ENCODE data around the gene RSPH10B2. TPM values are rescaled to one million over a fixed set of nuclear protein-coding genes. Genes with fewer than 3 reads are reported as not detected.
A peak's percentile ranks its signal among the peaks of the same experiment; 100 is the strongest.
"Not testable (repeated sequence)": the region's sequence is repeated elsewhere in the genome, so short reads cannot be mapped to it uniquely, and the experiment has no call there.

RSPH10B2 gene
- polyA plus RNA-seq (2013, experiment 1 of 2) = 0.13 TPM
- polyA plus RNA-seq (2013, experiment 2 of 2) = 0.06 TPM

DNA sequence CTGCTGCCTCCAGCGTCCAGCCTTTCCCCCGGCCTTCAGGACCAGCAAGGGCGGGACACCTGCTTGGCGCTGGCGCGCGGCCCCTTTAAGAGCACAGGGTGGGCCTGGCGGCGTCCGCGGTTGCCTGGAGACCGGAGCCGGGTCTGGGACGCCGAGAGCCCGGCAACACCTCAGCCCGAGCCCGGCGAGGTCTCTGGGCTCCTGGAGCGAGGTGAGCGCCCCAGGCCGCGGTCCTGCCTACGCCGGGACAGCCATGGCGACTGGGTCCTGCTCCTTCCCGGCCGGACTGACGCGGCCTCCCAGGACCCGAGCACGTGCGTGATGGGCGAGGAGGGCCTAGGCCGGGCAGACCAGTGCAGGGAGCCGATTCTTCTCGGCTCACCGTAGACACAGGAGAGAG, at the start of gene RSPH10B2:
Gene RSPH10B2, plus strand, starts transcription at position 140 of the 400 bp plus-strand sequence. CDS start 3,575 bp downstream, outside the sequence.
- not testable (repeated sequence) for H3K4me3 ChIP-seq (ENCODE audit: low read length in 2 of 2); H3K36me3 ChIP-seq (replicated peaks in 1 of 2; ENCODE audit: control insufficient read depth in 2 of 2, insufficient read depth in 2 of 2, low read length in 2 of 2); H2BK15ac ChIP-seq (ENCODE audit: low read length); H2BK120ac ChIP-seq (ENCODE audit: low read depth, low read length); H3K14ac ChIP-seq (ENCODE audit: low read length); H3K23ac ChIP-seq (ENCODE audit: low read depth, low read length, poor library complexity); H2AFZ ChIP-seq (ENCODE audit: low read length); DNase-seq (ENCODE audit: low spot score); H3K79me1 ChIP-seq (ENCODE audit: low read depth, low read length); H3K27ac ChIP-seq (replicated peaks; ENCODE audit: low read length); H3K9me3 ChIP-seq (replicated peaks in 1 of 2; ENCODE audit: control insufficient read depth in 2 of 2, insufficient read depth in 1 of 2, low read depth in 1 of 2, low read length in 2 of 2); H3K9ac ChIP-seq (ENCODE audit: low read depth, low read length, poor library complexity); H3K18ac ChIP-seq (ENCODE audit: low read length); H2AK5ac ChIP-seq (ENCODE audit: low read depth, low read length); H3K27me3 ChIP-seq (ENCODE audit: control insufficient read depth in 3 of 3, insufficient read depth in 3 of 3, low read depth in 1 of 3, low read length in 3 of 3); H2BK5ac ChIP-seq (ENCODE audit: low read length); H2BK12ac ChIP-seq (ENCODE audit: low read length); H4K8ac ChIP-seq (ENCODE audit: low read depth, low read length); H3K4me1 ChIP-seq (ENCODE audit: control insufficient read depth in 2 of 2, insufficient read depth in 1 of 2, low read depth in 1 of 2, low read length in 2 of 2); H4K91ac ChIP-seq (ENCODE audit: low read depth, low read length, poor library complexity); H3K4ac ChIP-seq (ENCODE audit: low read length)
- no CpG with 5 or more reads among the region's 38 CpGs for WGBS, 2 donors (ENCODE audit: extremely low coverage in 2 of 2, insufficient read length in 2 of 2, insufficient replicate concordance in 1 of 2)
- H3K4me2 ChIP-seq (ENCODE audit: insufficient read depth, low read length, poor library complexity, severe bottlenecking) = peak within 1 kb of the TSS; percentile 33

DNA sequence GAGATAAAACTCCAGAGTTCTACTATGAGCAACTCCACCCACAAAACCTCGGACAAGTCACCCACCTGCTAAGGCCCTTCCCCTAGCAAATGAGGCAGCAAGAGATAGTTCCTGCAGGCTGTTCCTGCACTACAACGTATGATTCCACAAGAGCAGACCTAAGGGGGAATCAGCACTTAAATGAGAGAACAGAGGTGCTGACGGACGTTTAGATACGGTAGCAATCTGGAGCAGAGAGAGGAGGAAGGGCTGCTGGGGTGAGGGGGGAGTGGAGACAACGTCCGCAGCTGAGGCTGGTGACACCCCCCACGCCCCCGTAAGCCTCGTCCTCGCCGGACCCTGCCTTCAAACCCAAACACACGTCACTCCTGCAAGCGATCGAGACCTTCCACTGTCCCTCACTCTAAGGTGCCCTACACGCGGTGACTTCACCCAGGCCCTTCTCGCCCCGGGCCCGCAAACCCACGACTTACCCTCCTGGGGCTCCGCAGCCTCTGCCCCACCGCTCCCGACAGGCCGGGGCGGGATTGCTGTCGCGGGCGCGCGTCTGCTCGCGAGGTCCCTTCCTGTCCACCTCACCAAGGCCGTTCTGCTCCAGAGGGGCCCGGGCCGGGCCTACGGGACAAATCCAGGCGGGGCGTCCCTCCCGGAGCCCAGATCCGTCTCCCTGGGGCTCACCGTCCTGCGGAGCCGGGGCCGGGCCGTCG, 47.8 kb upstream of the RSPH10B2 start:
- Histone ChIP-seq H2BK12ac (ENCODE audit: low read length) (no peak overlapping the region), H2BK15ac (ENCODE audit: low read length) (no peak overlapping the region), H4K8ac (ENCODE audit: low read depth, low read length) (no peak overlapping the region), H2BK5ac (ENCODE audit: low read length) (peak overlapping the region; percentile 1), H3K9me3 (replicated peaks in 1 of 2; ENCODE audit: control insufficient read depth in 2 of 2, insufficient read depth in 1 of 2, low read depth in 1 of 2, low read length in 2 of 2) (peaks cover 30 to 36% of the 10 kb centered on the region in 2 donors), H3K79me1 (ENCODE audit: low read depth, low read length) (peaks cover 21% of the 10 kb centered on the region), H3K27ac (replicated peaks; ENCODE audit: low read length) (no peak overlapping the region), H3K14ac (ENCODE audit: low read length) (no peak overlapping the region), H4K91ac (ENCODE audit: low read depth, low read length, poor library complexity) (peak overlapping the region; percentile 43), H3K4me2 (ENCODE audit: insufficient read depth, low read length, poor library complexity, severe bottlenecking) (peak overlapping the region; percentile 78), H2BK120ac (ENCODE audit: low read depth, low read length) (no peak overlapping the region), H3K9ac (ENCODE audit: low read depth, low read length, poor library complexity) (peak overlapping the region; percentile 96), H3K36me3 (replicated peaks in 1 of 2; ENCODE audit: control insufficient read depth in 2 of 2, insufficient read depth in 2 of 2, low read length in 2 of 2) (peaks cover 23 to 39% of the 10 kb centered on the region in 2 donors), H3K27me3 (ENCODE audit: control insufficient read depth in 3 of 3, insufficient read depth in 3 of 3, low read depth in 1 of 3, low read length in 3 of 3) (no peaks in the 10 kb centered on the region), H3K23ac (ENCODE audit: low read depth, low read length, poor library complexity) (peak overlapping the region; percentile 95), H2AK5ac (ENCODE audit: low read depth, low read length) (peak overlapping the region; percentile 94), H3K4ac (ENCODE audit: low read length) (no peak overlapping the region), H2AFZ (ENCODE audit: low read length) (peak overlapping the region; percentile 95), H3K4me1 (ENCODE audit: control insufficient read depth in 2 of 2, insufficient read depth in 1 of 2, low read depth in 1 of 2, low read length in 2 of 2) (peaks cover 0 to 3% of the 10 kb centered on the region in 2 donors), H3K18ac (ENCODE audit: low read length) (peak overlapping the region; percentile 81), H3K4me3 (ENCODE audit: low read length in 2 of 2) (peak overlapping the region; percentile 95 to 98)
- WGBS, 2 donors (ENCODE audit: extremely low coverage in 2 of 2, insufficient read length in 2 of 2, insufficient replicate concordance in 1 of 2) = no CpG with 5 or more reads among the region's 47 CpGs
- DNase-seq (ENCODE audit: low spot score) = no peak

DNA sequence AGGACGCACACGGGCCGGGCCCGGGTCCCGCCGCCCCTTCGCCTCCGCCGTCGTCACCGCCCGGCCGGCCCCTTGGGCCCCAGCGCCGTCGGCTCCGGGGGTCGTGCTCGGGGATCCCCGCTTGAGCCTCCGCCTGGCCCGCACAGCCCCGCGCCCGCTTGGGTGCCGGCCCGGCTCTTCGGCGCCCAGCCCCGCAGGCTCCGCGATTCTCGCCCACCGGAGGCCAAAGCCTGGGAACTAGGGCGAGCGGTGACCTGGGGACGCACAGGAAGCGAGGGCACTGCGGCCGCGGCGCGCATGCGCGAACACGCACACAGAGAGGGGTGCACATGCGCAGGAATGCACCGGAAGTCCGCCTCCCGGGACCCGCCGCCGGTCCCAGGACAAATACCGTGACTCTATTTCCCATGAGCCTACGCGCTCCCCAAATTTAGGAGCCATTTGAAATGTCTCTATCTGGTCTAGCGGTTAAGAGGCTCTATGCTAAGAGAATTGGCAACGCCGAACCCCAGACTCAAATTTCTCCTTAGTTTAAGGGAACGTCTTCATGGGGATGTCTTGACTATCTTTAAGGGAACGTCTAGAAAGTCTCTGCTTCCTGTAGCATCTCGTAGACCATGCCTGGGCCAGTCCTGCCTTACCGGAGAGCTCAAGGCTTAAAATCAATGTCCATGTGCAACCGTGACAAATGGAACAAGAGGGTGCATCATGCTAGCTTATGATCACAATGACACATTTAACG, 47.1 kb upstream of the RSPH10B2 start, which contains the start of gene ZNF12:
Gene ZNF12, minus strand, starts transcription at position 282 of the 742 bp plus-strand sequence. CDS start 1,774 bp downstream, outside the sequence.
- Histone ChIP-seq H3K9ac (ENCODE audit: low read depth, low read length, poor library complexity) (peak within 1 kb of the TSS; percentile 96), H2BK5ac (ENCODE audit: low read length) (peak within 1 kb of the TSS; percentile 1), H3K9me3 (replicated peaks in 1 of 2; ENCODE audit: control insufficient read depth in 2 of 2, insufficient read depth in 1 of 2, low read depth in 1 of 2, low read length in 2 of 2) (peaks cover 25 to 28% of the 10 kb centered on the region in 2 donors), H3K4me3 (ENCODE audit: low read length in 2 of 2) (peak within 1 kb of the TSS; percentile 95 to 98), H3K79me1 (ENCODE audit: low read depth, low read length) (peaks cover 21% of the 10 kb centered on the region), H3K36me3 (replicated peaks in 1 of 2; ENCODE audit: control insufficient read depth in 2 of 2, insufficient read depth in 2 of 2, low read length in 2 of 2) (peaks cover 17 to 32% of the 10 kb centered on the region in 2 donors), H4K91ac (ENCODE audit: low read depth, low read length, poor library complexity) (peak within 1 kb of the TSS; percentile 43), H3K4ac (ENCODE audit: low read length) (no peak within 1 kb of the TSS), H3K27me3 (ENCODE audit: control insufficient read depth in 3 of 3, insufficient read depth in 3 of 3, low read depth in 1 of 3, low read length in 3 of 3) (no peaks in the 10 kb centered on the region), H3K27ac (replicated peaks; ENCODE audit: low read length) (peak within 1 kb of the TSS; percentile 29), H4K8ac (ENCODE audit: low read depth, low read length) (no peak within 1 kb of the TSS), H2AK5ac (ENCODE audit: low read depth, low read length) (peak within 1 kb of the TSS; percentile 94), H3K23ac (ENCODE audit: low read depth, low read length, poor library complexity) (peak within 1 kb of the TSS; percentile 99), H2BK120ac (ENCODE audit: low read depth, low read length) (no peak within 1 kb of the TSS), H2BK15ac (ENCODE audit: low read length) (no peak within 1 kb of the TSS), H3K4me2 (ENCODE audit: insufficient read depth, low read length, poor library complexity, severe bottlenecking) (peak within 1 kb of the TSS; percentile 78), H2BK12ac (ENCODE audit: low read length) (no peak within 1 kb of the TSS), H3K18ac (ENCODE audit: low read length) (peak within 1 kb of the TSS; percentile 81), H3K4me1 (ENCODE audit: control insufficient read depth in 2 of 2, insufficient read depth in 1 of 2, low read depth in 1 of 2, low read length in 2 of 2) (peaks cover 0 to 3% of the 10 kb centered on the region in 2 donors), H3K14ac (ENCODE audit: low read length) (no peak within 1 kb of the TSS), H2AFZ (ENCODE audit: low read length) (peak within 1 kb of the TSS; percentile 95)
- WGBS, 2 donors (ENCODE audit: extremely low coverage in 2 of 2, insufficient read length in 2 of 2, insufficient replicate concordance in 1 of 2) = no CpG with 5 or more reads among the region's 65 CpGs
- DNase-seq (ENCODE audit: low spot score) = peak; percentile 87

DNA sequence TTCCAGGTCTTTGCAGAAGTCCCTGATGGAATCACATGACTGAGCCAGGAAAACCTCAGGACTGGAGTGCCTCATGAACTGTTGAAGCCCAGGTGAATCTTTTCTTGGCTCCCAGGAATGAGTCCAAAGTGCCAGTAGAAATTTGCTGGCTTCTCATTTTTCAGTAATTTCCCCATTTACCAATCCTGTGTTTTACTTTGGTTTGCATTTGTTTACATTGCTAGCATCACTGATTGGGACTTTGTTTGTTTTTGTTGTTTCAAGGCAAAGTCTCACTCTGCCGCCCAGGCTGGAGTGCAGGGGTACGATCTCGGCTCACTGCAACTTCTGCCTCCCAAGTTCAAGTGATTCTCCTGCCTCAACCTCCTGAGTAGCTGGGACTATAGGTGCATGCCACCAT, 45.6 kb upstream of the RSPH10B2 start:
- WGBS, 2 donors (ENCODE audit: extremely low coverage in 2 of 2, insufficient read length in 2 of 2, insufficient replicate concordance in 1 of 2) = no CpG with 5 or more reads among the region's 3 CpGs
- H3K4me1 ChIP-seq (ENCODE audit: control insufficient read depth in 2 of 2, insufficient read depth in 1 of 2, low read depth in 1 of 2, low read length in 2 of 2) = peaks cover 0 to 3% of the 10 kb centered on the region in 2 donors
- H4K8ac ChIP-seq (ENCODE audit: low read depth, low read length) = no peak overlapping the region
- H3K4me2 ChIP-seq (ENCODE audit: insufficient read depth, low read length, poor library complexity, severe bottlenecking) = no peak overlapping the region
- H2AFZ ChIP-seq (ENCODE audit: low read length) = no peak overlapping the region
- H2AK5ac ChIP-seq (ENCODE audit: low read depth, low read length) = no peak overlapping the region
- H3K9me3 ChIP-seq (replicated peaks in 1 of 2; ENCODE audit: control insufficient read depth in 2 of 2, insufficient read depth in 1 of 2, low read depth in 1 of 2, low read length in 2 of 2) = peaks cover 14 to 18% of the 10 kb centered on the region in 2 donors
- H3K14ac ChIP-seq (ENCODE audit: low read length) = no peak overlapping the region
- H2BK15ac ChIP-seq (ENCODE audit: low read length) = no peak overlapping the region
- no peak overlapping the region for H3K4ac ChIP-seq (ENCODE audit: low read length)
- H3K9ac ChIP-seq (ENCODE audit: low read depth, low read length, poor library complexity) = no peak overlapping the region
- H3K23ac ChIP-seq (ENCODE audit: low read depth, low read length, poor library complexity) = no peak overlapping the region
- H4K91ac ChIP-seq (ENCODE audit: low read depth, low read length, poor library complexity) = no peak overlapping the region
- no peak overlapping the region for H3K27ac ChIP-seq (replicated peaks; ENCODE audit: low read length)
- no peaks in the 10 kb centered on the region for H3K27me3 ChIP-seq (ENCODE audit: control insufficient read depth in 3 of 3, insufficient read depth in 3 of 3, low read depth in 1 of 3, low read length in 3 of 3)
- H2BK5ac ChIP-seq (ENCODE audit: low read length) = no peak overlapping the region
- H2BK120ac ChIP-seq (ENCODE audit: low read depth, low read length) = no peak overlapping the region
- no peak overlapping the region for H3K4me3 ChIP-seq (ENCODE audit: low read length in 2 of 2)
- no peak for DNase-seq (ENCODE audit: low spot score)
- H3K79me1 ChIP-seq (ENCODE audit: low read depth, low read length) = peaks cover 18% of the 10 kb centered on the region
- no peak overlapping the region for H2BK12ac ChIP-seq (ENCODE audit: low read length)
- H3K36me3 ChIP-seq (replicated peaks in 1 of 2; ENCODE audit: control insufficient read depth in 2 of 2, insufficient read depth in 2 of 2, low read length in 2 of 2) = peaks cover 11 to 20% of the 10 kb centered on the region in 2 donors
- no peak overlapping the region for H3K18ac ChIP-seq (ENCODE audit: low read length)

Data from neuronal stem cell (in vitro differentiated cells).